ENCODE measurements around the gene NOMO2. TPM values are rescaled to one million over a fixed set of nuclear protein-coding genes. Genes with fewer than 3 reads are reported as not detected.
"Not testable (repeated sequence)": the region's sequence is repeated elsewhere in the genome, so short reads cannot be mapped to it uniquely, and the experiment has no call there.

The NOMO2 gene
- total RNA-seq, 1 donor from 2014 or later, result 125 TPM

DNA sequence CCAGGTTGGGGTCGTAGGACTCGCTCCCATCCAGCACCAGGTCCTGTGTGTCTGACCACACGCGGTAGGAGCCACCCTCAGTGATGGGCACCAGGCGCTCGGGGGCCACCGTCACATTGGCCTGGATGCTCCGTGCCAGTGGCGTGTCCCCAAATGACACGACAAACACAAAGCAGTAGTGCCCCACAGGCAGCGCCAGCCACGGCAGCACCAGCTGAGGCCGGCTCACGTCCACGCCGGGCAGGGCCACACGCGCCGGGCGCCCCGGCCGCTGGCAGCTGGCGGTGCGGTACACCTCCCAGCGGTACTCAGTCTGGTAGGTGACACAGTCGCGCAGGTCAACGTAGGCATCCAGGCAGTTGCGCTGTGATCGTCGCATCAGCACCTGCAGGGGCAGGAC is 177.0 kb downstream of the NOMO2 start:
- FAIRE-seq; DNase-seq (ENCODE audit: low spot score in 2 of 2): not testable (repeated sequence)

DNA sequence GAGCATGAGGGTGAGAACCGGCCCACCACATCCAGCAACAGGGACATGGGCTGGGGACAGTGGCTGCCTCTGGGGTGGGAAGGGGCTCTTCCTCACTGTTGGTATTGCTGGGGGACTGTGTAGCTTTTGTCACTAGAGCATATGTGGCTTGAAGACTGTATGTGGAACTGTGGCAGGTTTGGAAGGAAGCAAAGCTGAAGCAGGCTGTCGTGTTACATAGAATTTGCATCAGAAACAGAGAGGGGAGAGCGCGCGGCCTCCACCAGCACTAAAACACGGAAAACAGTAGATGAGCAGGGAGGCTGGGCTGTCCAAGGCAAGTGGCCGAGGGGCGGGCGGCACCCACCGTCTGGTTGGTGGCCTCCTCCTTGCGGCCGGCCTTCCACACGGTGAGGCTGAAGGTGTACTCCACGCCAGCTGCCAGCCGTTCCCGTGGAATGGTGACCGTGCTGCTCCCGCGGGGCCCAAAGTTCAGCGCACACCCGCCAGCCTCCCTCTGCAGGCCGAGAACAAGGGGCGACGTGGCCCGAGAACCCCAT is 177.7 kb downstream of the NOMO2 start:
- not testable (repeated sequence) for DNase-seq (ENCODE audit: low spot score in 2 of 2); FAIRE-seq

DNA sequence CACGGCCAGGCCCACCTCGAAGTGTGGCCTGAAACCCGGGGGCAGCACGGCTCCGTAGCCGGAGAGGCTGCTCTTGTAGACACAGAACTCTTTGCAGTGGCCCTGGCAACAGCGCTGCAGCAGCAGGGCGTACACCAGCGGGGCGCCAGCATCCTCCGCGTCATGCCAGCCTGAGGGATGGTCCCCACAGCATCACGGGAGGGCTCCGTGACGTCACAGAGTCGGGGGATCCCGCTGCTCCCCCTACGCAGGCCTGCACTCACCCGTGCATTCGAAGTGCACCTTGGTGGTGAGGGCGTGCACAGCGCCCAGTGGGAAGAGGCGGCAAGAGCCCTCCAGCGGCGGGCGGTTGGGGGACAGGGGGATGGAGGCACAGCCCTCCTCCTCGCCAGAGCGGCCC is 179.2 kb downstream of the NOMO2 start:
- FAIRE-seq; DNase-seq (ENCODE audit: low spot score in 2 of 2): not testable (repeated sequence)

Small RNA genes lying within 50 kb of the gene (small RNA-seq; reads per million reads assigned to genes)
- gene MIR3179-3 (not detected), gene MIR3179-4 (not detected), gene MIR3180-3 (not detected), gene MIR3670-3 (not detected), gene MIR3670-4 (not detected), gene MIR6770-3 (not detected), gene RF00019 (not detected)

Other genes with a start within 250 kb of the NOMO2 start
- 4.9 TPM for gene NPIPA8, start 225.4 kb downstream of the NOMO2 start, total RNA-seq
- 1,618 TPM for gene RPS15A, start 228.2 kb upstream of the NOMO2 start, total RNA-seq
- 617 TPM for gene ARL6IP1, start 239.5 kb upstream of the NOMO2 start, total RNA-seq